NCI-H1105 treated with DMSO at 0.1 percent for 48 hours (cell line): ENCODE data around the gene NLGN1.
"Not testable (repeated sequence)": the region's sequence is repeated elsewhere in the genome, so short reads cannot be mapped to it uniquely, and the experiment has no call there.

ENCODE experiments used
- DNase-seq: peaks from one replicate; lab custom pipeline; 2025; lab: John Stamatoyannopoulos, UW

NLGN1 gene

GRCh38 chr3:173397161-173398110 lies at the start of gene NLGN1:
Gene NLGN1 (plus strand): TSS chr3:173397744.
- DNase-seq, result peak; percentile 93

GRCh38 chr3:173351886-173352285 lies 45.7 kb upstream of the NLGN1 start:
- no peak for DNase-seq

GRCh38 chr3:173353137-173353536 lies 44.4 kb upstream of the NLGN1 start:
- DNase-seq, result not testable (repeated sequence)

- no peak for DNase-seq
Observed at GRCh38 chr3:173354124-173354523, 43.4 kb upstream of the NLGN1 start.

- DNase-seq, result peak; percentile 48
Observed at GRCh38 chr3:173371848-173372487, 25.6 kb upstream of the NLGN1 start.

- DNase-seq, result no peak
Observed at GRCh38 chr3:173380681-173381080, 16.9 kb upstream of the NLGN1 start.

GRCh38 chr3:173381936-173382335 lies 15.6 kb upstream of the NLGN1 start:
- not testable (repeated sequence) for DNase-seq

- no peak for DNase-seq
Observed at GRCh38 chr3:173395073-173395411, 2.5 kb upstream of the NLGN1 start.

- peak; percentile 98 for DNase-seq
Observed at GRCh38 chr3:173395412-173396181, 1.9 kb upstream of the NLGN1 start.

- peak; percentile 84 for DNase-seq
Observed at GRCh38 chr3:173396191-173397041, 1.1 kb upstream of the NLGN1 start.

- no peak for DNase-seq
Observed at GRCh38 chr3:173398111-173398479, 551 bp downstream of the NLGN1 start.

GRCh38 chr3:173399044-173399443 lies 1.5 kb downstream of the NLGN1 start:
- peak; percentile 40 for DNase-seq

- no peak for DNase-seq
Observed at GRCh38 chr3:173401369-173401768, 3.8 kb downstream of the NLGN1 start.

GRCh38 chr3:173402656-173403055 lies 5.1 kb downstream of the NLGN1 start:
- DNase-seq, result no peak

GRCh38 chr3:173403376-173403775 lies 5.8 kb downstream of the NLGN1 start:
- no peak for DNase-seq

GRCh38 chr3:173404156-173404555 lies 6.6 kb downstream of the NLGN1 start:
- no peak for DNase-seq

GRCh38 chr3:173410436-173410835 lies 12.9 kb downstream of the NLGN1 start:
- DNase-seq, result no peak

GRCh38 chr3:173410849-173411248 lies 13.3 kb downstream of the NLGN1 start:
- DNase-seq, result peak; percentile 86

- peak; percentile 88 for DNase-seq
Observed at GRCh38 chr3:173411375-173411973, 13.9 kb downstream of the NLGN1 start.

- DNase-seq, result no peak
Observed at GRCh38 chr3:173416070-173416469, 18.5 kb downstream of the NLGN1 start.

- DNase-seq, result no peak
Observed at GRCh38 chr3:173429076-173429475, 31.5 kb downstream of the NLGN1 start.
